H1 (cell line): ENCODE data around the gene ROR1.

ENCODE experiments used
- EZH2 ChIP-seq: fragments of 200-600 bp; sonication (generic); IDR thresholded peaks from 2 replicates; pipeline ENCODE4 v1.7.1; 2012; ENCODE audit warnings: low read depth, mild to moderate bottlenecking, moderate library complexity, low read length, inconsistent platforms; ENCODE audit not compliant: severe bottlenecking
- JUN ChIP-seq: IDR thresholded peaks from 2 replicates; pipeline ENCODE4 v1.6.1; 2011; ENCODE audit warnings: low read depth, mild to moderate bottlenecking, improper control_type of control experiment, low read length
- JUND ChIP-seq: IDR thresholded peaks from 2 replicates; pipeline ENCODE4 v1.6.1; 2011; ENCODE audit warnings: mild to moderate bottlenecking, improper control_type of control experiment, low read length
- POLR2A ChIP-seq, 2 experiments: IDR thresholded peaks; 1 replicate in 1 of 2; 2 replicates in 1 of 2; pipeline ENCODE4 v1.6.1; 2011; ENCODE audit warnings: low read depth in 2 of 2, low read length in 2 of 2, mild to moderate bottlenecking in 2 of 2; ENCODE audit errors: control extremely low read depth in 1 of 2
- RAD21 ChIP-seq, 2 experiments: IDR thresholded peaks in 1 of 2; conservative IDR thresholded peaks in 1 of 2; 2 replicates each; pipeline ENCODE4 v1.6.1; 2011; ENCODE audit warnings: low read depth in 2 of 2, low read length in 2 of 2, improper control_type of control experiment in 1 of 2, inconsistent platforms in 1 of 2, mild to moderate bottlenecking in 1 of 2, moderate library complexity in 1 of 2
- RXRA ChIP-seq: IDR thresholded peaks from 2 replicates; pipeline ENCODE4 v1.6.1; 2011; ENCODE audit warnings: low read depth, mild to moderate bottlenecking, low read length, moderate library complexity; ENCODE audit not compliant: insufficient read depth
- SIN3A ChIP-seq, 2 experiments: IDR thresholded peaks in 1 of 2; conservative IDR thresholded peaks in 1 of 2; 2 replicates each; pipeline ENCODE4 v1.6.1; 2011 to 2012; ENCODE audit warnings: low read length in 2 of 2, improper control_type of control experiment in 1 of 2, low read depth in 1 of 2, mild to moderate bottlenecking in 1 of 2
- SIRT6 ChIP-seq: IDR thresholded peaks from one replicate; pipeline ENCODE4 v1.7.1; 2012; ENCODE audit warnings: low read length, inconsistent platforms
- SUZ12 ChIP-seq: fragments of 200-600 bp; sonication (generic); IDR thresholded peaks from 2 replicates; pipeline ENCODE4 v1.6.1; 2012; ENCODE audit warnings: mild to moderate bottlenecking, inconsistent platforms, low read length, moderate library complexity, mixed read lengths
- TF ChIP-seq, protein P1 (sequence below), 3 experiments: IDR thresholded peaks; 1 replicate in 2 of 3; 2 replicates in 1 of 3; pipeline versions ENCODE4 v1.5.1 to v1.6.1; 2011; ENCODE audit warnings: low read length in 3 of 3, mild to moderate bottlenecking in 3 of 3, inconsistent platforms in 2 of 3, low read depth in 1 of 3, moderate library complexity in 1 of 3; ENCODE audit not compliant: insufficient read depth in 1 of 3; ENCODE audit errors: control extremely low read depth in 1 of 3
- TF ChIP-seq, protein P2 (sequence below): IDR thresholded peaks from 2 replicates; pipeline ENCODE4 v1.6.1; 2012; ENCODE audit warnings: inconsistent platforms
- TF ChIP-seq, protein P3 (sequence below): IDR thresholded peaks from 2 replicates; pipeline ENCODE4 v1.6.1; 2011; ENCODE audit warnings: low read depth, mild to moderate bottlenecking, low read length; ENCODE audit not compliant: insufficient read depth

- TF ChIP-seq, protein P1, sequence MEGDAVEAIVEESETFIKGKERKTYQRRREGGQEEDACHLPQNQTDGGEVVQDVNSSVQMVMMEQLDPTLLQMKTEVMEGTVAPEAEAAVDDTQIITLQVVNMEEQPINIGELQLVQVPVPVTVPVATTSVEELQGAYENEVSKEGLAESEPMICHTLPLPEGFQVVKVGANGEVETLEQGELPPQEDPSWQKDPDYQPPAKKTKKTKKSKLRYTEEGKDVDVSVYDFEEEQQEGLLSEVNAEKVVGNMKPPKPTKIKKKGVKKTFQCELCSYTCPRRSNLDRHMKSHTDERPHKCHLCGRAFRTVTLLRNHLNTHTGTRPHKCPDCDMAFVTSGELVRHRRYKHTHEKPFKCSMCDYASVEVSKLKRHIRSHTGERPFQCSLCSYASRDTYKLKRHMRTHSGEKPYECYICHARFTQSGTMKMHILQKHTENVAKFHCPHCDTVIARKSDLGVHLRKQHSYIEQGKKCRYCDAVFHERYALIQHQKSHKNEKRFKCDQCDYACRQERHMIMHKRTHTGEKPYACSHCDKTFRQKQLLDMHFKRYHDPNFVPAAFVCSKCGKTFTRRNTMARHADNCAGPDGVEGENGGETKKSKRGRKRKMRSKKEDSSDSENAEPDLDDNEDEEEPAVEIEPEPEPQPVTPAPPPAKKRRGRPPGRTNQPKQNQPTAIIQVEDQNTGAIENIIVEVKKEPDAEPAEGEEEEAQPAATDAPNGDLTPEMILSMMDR (IDR thresholded peaks at IDR 0.05; ENCODE audit: control extremely low read depth in 1 of 3, insufficient read depth in 1 of 3, low read depth in 1 of 3, low read length in 3 of 3), result no peak
- no peak for TF ChIP-seq SIN3A (conservative IDR thresholded peaks at IDR 0.05 in 1 of 2, IDR thresholded peaks at IDR 0.05 in 1 of 2; ENCODE audit: low read depth in 1 of 2, low read length in 2 of 2)
- TF ChIP-seq SIRT6, result no peak
- TF ChIP-seq SUZ12, result no peak
- TF ChIP-seq POLR2A (IDR thresholded peaks at IDR 0.05; ENCODE audit: control extremely low read depth in 1 of 2, low read depth in 2 of 2, low read length in 2 of 2), result no peak
- TF ChIP-seq JUND, result no peak
- no peak for TF ChIP-seq JUN
- TF ChIP-seq, protein P2, sequence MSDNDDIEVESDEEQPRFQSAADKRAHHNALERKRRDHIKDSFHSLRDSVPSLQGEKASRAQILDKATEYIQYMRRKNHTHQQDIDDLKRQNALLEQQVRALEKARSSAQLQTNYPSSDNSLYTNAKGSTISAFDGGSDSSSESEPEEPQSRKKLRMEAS, result no peak
- no peak for TF ChIP-seq EZH2
- TF ChIP-seq, protein P3, sequence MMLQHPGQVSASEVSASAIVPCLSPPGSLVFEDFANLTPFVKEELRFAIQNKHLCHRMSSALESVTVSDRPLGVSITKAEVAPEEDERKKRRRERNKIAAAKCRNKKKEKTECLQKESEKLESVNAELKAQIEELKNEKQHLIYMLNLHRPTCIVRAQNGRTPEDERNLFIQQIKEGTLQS, result no peak
- TF ChIP-seq RAD21 (IDR thresholded peaks at IDR 0.05 in 1 of 2, conservative IDR thresholded peaks at IDR 0.05 in 1 of 2; ENCODE audit: low read depth in 2 of 2, low read length in 2 of 2), result no peak
- TF ChIP-seq RXRA, result no peak
These were observed 51.3 kb downstream of the ROR1 start for GRCh38 chr1:63825111-63825510.
